A549 (cell line): ENCODE results near the gene CEP19. TPM values are rescaled to one million over a fixed set of nuclear protein-coding genes. Genes with fewer than 3 reads are reported as not detected.

Experiments
- ATAC-seq, 2 experiments: fragments of 200-7000 bp in 1 of 2; fragments of >200 bp in 1 of 2; cut with Nextera tagmentation in 1 of 2; cut with Tn5 transposase in 1 of 2; 3 replicates each; pipeline versions ENCODE4 v1.8.0 to v1.9.1; 2018 to 2020; ENCODE audit warnings: mild to moderate bottlenecking in 1 of 2, moderate library complexity in 1 of 2
- CTCF ChIA-PET: fragments of 300-600 bp; sonication (Branson Sonifier 250); formaldehyde crosslinking; extraction: SDS; loops from one replicate; lab custom pipeline; 2021; ENCODE audit warnings: antibody characterized with exemption, inconsistent platforms; lab: Yijun Ruan, JAX
- POLR2A ChIA-PET: fragments of 350-600 bp; formaldehyde crosslinking; extraction: SDS; loops from one replicate; lab custom pipeline; 2021; ENCODE audit warnings: antibody characterized with exemption, inconsistent platforms; lab: Yijun Ruan, JAX
- DNase-seq, 2 experiments: peaks; one replicate each; pipeline versions ENCODE4 v3.0.0 to v3.0.0-alpha.2; 2011 to 2016; ENCODE audit warnings: low read depth in 1 of 2, low spot score in 1 of 2
- FAIRE-seq: peaks from 2 replicates; lab custom pipeline; 2011; peaks lifted over from hg19 to GRCh38; lab: Jason Lieb, UNC
- H3K27ac ChIP-seq, 2 experiments: fragments of >200 bp; sonication (Bioruptor Twin); formaldehyde crosslinking; 3 replicates each; pipeline ENCODE4 v1.5.1; 2016 to 2017
- H3K4me1 ChIP-seq: fragments of >200 bp; sonication (Bioruptor Twin); formaldehyde crosslinking; 3 replicates; pipeline ENCODE4 v1.6.1; 2016
- H3K4me2 ChIP-seq: fragments of >200 bp; sonication (Bioruptor Twin); formaldehyde crosslinking; 3 replicates; pipeline ENCODE4 v1.6.1; 2016
- H3K4me3 ChIP-seq: fragments of >200 bp; sonication (Bioruptor Twin); formaldehyde crosslinking; 3 replicates; pipeline ENCODE4 v1.5.1; 2016
- H3K9me3 ChIP-seq: fragments of >200 bp; sonication (Bioruptor Twin); formaldehyde crosslinking; 3 replicates; pipeline ENCODE4 v1.6.1; 2016
- ATOH8 ChIP-seq: fragments of 250-450 bp; sonication (Bioruptor Pico); IDR thresholded peaks from 2 replicates; pipeline ENCODE4 v1.5.0; 2020; ENCODE audit warnings: low read depth, mild to moderate bottlenecking, moderate library complexity
- CHD4 ChIP-seq: fragments of 200-600 bp; sonication (generic); IDR thresholded peaks from 2 replicates; pipeline ENCODE4 v1.6.1; 2016; ENCODE audit warnings: antibody characterized with exemption, mild to moderate bottlenecking, borderline replicate concordance
- EHMT2 ChIP-seq: fragments of 200-600 bp; sonication (generic); IDR thresholded peaks from 2 replicates; pipeline ENCODE4 v1.6.1; 2016; ENCODE audit warnings: antibody characterized with exemption, low read depth, mild to moderate bottlenecking, moderate library complexity
- ESRRA ChIP-seq: fragments of 150-350 bp; IDR thresholded peaks from 2 replicates; pipeline ENCODE4 v1.6.1; 2014; ENCODE audit warnings: mild to moderate bottlenecking, low read length, borderline replicate concordance
- HOXA7 ChIP-seq: fragments of 250-450 bp; sonication (Bioruptor Pico); IDR thresholded peaks from 2 replicates; pipeline ENCODE4 v1.5.0; 2020; ENCODE audit warnings: mild to moderate bottlenecking, moderate library complexity
- JUNB ChIP-seq: fragments of >200 bp; sonication (Bioruptor Twin); formaldehyde crosslinking; IDR thresholded peaks from 2 replicates; pipeline ENCODE4 v1.6.1; 2016
- MAX ChIP-seq: IDR thresholded peaks from 2 replicates; pipeline ENCODE4 v1.6.1; 2012
- MAZ ChIP-seq: fragments of 150-350 bp; IDR thresholded peaks from 2 replicates; pipeline ENCODE4 v1.6.1; 2014; ENCODE audit warnings: antibody characterized with exemption, low read depth, low read length, borderline replicate concordance
- MYC ChIP-seq: IDR thresholded peaks from 2 replicates; pipeline ENCODE4 v1.6.1; 2012; ENCODE audit warnings: mild to moderate bottlenecking, inconsistent platforms, low read length, improper control_type of control experiment, borderline replicate concordance
- NR3C1 ChIP-seq: fragments of >200 bp; sonication (Bioruptor Twin); formaldehyde crosslinking; IDR thresholded peaks from 3 replicates; pipeline ENCODE4 v1.6.1; 2017
- POLR2A ChIP-seq: IDR thresholded peaks from 2 replicates; pipeline ENCODE4 v1.6.1; 2012; ENCODE audit warnings: mild to moderate bottlenecking, low read length
- TP53 ChIP-seq: fragments of 250-450 bp; sonication (Bioruptor Pico); IDR thresholded peaks from 2 replicates; pipeline ENCODE4 v1.5.0; 2021; ENCODE audit warnings: mild to moderate bottlenecking, moderate library complexity
- USF2 ChIP-seq: fragments of 450-650 bp; IDR thresholded peaks from 2 replicates; pipeline ENCODE4 v1.6.1; 2014; ENCODE audit warnings: antibody characterized with exemption
- ZC3H11A ChIP-seq: fragments of 450-650 bp; IDR thresholded peaks from 2 replicates; pipeline ENCODE4 v1.6.1; 2014; ENCODE audit warnings: antibody characterized with exemption, mild to moderate bottlenecking
- ZFP36 ChIP-seq: fragments of 450-650 bp; IDR thresholded peaks from 2 replicates; pipeline ENCODE4 v1.6.1; 2014; ENCODE audit warnings: borderline replicate concordance; ENCODE audit not compliant: partially characterized antibody
- ZSCAN20 ChIP-seq: fragments of 250-450 bp; sonication (Bioruptor Pico); IDR thresholded peaks from 2 replicates; pipeline ENCODE4 v1.8.0; 2022; ENCODE audit warnings: mild to moderate bottlenecking, moderate library complexity
- WGBS: methylation state at CpG from one replicate; pipeline ENCODE4 v1.1.6; 2017; ENCODE audit errors: missing lambda C conversion rate; 5-methylcytosine and 5-hydroxymethylcytosine counted together
- polyA plus RNA-seq, 4 experiments: library from polyadenylated mRNA; depleted of rRNA in 3 of 4; stranded (reverse); fragments of >200 nt; fragmentation: RNase III in 1 of 4; extraction: RNeasy Plus Mini Kit Qiagen cat#74134 plus additional on column Dnase treatment in 1 of 4; gene quantifications; 2 replicates in 3 of 4; 3 replicates in 1 of 4; pipeline ENCODE4 v1.2.3, GENCODE V29; 2011 to 2017
- TF ChIP-seq, protein P1 (sequence below): IDR thresholded peaks from 2 replicates; pipeline ENCODE4 v1.6.1; 2012; ENCODE audit warnings: low read depth, borderline replicate concordance
- TF ChIP-seq, protein P2 (sequence below): IDR thresholded peaks from 2 replicates; pipeline ENCODE4 v1.6.1; 2012
- TF ChIP-seq, protein P3 (sequence below): fragments of 250-450 bp; sonication (Bioruptor Pico); IDR thresholded peaks from 2 replicates; pipeline ENCODE4 v1.5.0; 2021; ENCODE audit warnings: mild to moderate bottlenecking, moderate library complexity, borderline replicate concordance

The CEP19 gene
- polyA plus RNA-seq, 2 of the 4 experiments (the other 2 are of a cell fraction): 4.5 to 5.3 TPM

DNA sequence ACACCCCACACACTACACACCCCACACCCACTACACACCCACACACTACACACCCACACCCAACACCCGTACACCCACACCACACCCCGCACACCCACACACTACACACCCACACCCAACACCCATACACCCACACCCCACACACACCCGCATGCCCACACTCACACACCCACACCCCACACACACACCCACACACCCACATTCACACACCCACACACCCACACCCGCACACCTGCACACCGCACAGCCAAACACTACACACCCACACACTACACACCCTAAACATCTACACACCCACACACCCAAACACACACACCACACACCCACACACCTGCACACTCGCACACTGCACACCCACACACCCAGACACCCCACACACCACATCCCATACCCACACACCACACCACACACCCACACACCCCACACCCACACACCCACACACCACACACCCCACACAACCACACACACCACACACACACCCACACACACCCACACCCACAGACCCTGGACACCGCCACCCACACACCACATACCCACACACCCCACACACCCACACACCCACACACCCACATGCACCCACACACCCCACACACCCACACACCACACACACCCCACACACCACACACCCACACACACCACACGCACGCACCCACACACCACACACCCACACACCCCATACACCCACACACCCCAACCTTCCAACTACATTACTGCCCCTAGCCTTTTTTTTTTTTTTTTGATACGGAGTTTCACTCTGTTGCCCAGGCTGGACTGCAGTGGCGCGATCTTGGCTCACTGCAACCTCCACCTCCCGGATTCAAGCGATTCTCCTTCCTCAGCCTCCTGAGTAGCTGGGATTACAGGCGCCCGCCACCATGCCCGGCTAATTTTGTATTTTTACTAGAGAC lies 16.9 kb downstream of the CEP19 start:
- no peak overlapping the region for H3K4me2 ChIP-seq
- ChIA-PET POLR2A (no interaction called here), CTCF (no interaction called here)
- ATAC-seq (no peak), FAIRE-seq (no peak), DNase-seq (no peak)
- H3K27ac ChIP-seq: no peak overlapping the region
- H3K9me3 ChIP-seq: no peaks in the 10 kb centered on the region
- no peaks in the 10 kb centered on the region for H3K4me1 ChIP-seq
- H3K4me3 ChIP-seq: no peak overlapping the region
- 85% methylated on average over 15 of the region's 17 CpGs for WGBS
- no peak for TF ChIP-seq MAZ
- no peak for TF ChIP-seq ZSCAN20
- TF ChIP-seq, protein P1, sequence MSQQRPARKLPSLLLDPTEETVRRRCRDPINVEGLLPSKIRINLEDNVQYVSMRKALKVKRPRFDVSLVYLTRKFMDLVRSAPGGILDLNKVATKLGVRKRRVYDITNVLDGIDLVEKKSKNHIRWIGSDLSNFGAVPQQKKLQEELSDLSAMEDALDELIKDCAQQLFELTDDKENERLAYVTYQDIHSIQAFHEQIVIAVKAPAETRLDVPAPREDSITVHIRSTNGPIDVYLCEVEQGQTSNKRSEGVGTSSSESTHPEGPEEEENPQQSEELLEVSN: no peak
- TF ChIP-seq ATOH8: no peak
- TF ChIP-seq, protein P2, sequence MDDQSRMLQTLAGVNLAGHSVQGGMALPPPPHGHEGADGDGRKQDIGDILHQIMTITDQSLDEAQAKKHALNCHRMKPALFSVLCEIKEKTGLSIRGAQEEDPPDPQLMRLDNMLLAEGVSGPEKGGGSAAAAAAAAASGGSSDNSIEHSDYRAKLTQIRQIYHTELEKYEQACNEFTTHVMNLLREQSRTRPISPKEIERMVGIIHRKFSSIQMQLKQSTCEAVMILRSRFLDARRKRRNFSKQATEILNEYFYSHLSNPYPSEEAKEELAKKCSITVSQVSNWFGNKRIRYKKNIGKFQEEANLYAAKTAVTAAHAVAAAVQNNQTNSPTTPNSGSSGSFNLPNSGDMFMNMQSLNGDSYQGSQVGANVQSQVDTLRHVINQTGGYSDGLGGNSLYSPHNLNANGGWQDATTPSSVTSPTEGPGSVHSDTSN: no peak
- TF ChIP-seq EHMT2: no peak

DNA sequence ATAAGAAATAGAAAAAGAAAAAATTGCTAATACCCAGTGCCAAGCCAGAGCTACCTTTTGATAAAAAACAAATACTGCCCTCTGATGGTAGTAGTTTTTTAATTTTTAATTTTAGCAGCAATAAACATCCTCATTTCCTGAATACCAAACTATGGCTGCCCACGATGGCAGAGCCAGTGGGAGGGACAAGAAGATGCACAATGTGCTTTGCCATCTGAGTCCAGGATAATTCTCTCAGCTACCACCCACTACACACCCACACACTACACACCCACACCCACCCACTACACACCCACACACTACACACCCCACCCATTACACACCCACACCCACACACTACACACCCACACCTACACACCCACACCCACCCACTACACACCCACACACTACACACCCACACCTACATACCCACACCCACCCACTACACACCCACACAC lies 17.8 kb downstream of the CEP19 start:
- Histone ChIP-seq H3K4me3 (no peak overlapping the region), H3K4me2 (no peak overlapping the region), H3K27ac (no peak overlapping the region), H3K4me1 (no peaks in the 10 kb centered on the region), H3K9me3 (no peaks in the 10 kb centered on the region)
- no peak for TF ChIP-seq ATOH8
- no peak for TF ChIP-seq CHD4
- TF ChIP-seq EHMT2: no peak
- no peak; a peak in 1 of 6 replicates for ATAC-seq
- FAIRE-seq: no peak
- POLR2A ChIA-PET: no interaction called here
- CTCF ChIA-PET: interaction anchor here (1.6 kb wide), 1 partner anchor 166 kb away, joined by 6 read pairs; no protein-coding TSS in a partner anchor
- 4% methylated on average over 1 of the region's 1 CpG for WGBS
- peak; percentile 19 to 22 for DNase-seq

GRCh38 chr3:196691386-196691785 lies 20.7 kb downstream of the CEP19 start:
- WGBS: 65% methylated on average over 8 of the region's 8 CpGs
- ChIA-PET POLR2A (interaction anchor here (2.0 kb wide), 1 partner anchor 21 kb away, joined by 4 read pairs; the partner anchor contains the start of genes CEP19 and PIGX), CTCF (interaction anchor here (0.6 to 1.2 kb wide), 2 partner anchors 14 to 235 kb away, joined by 3 to 4 read pairs; no protein-coding TSS in a partner anchor)
- no peak overlapping the region for H3K4me3 ChIP-seq
- ATAC-seq (no peak), DNase-seq (no peak), FAIRE-seq (no peak)
- no peaks in the 10 kb centered on the region for H3K9me3 ChIP-seq
- TF ChIP-seq NR3C1 (no peak), POLR2A (no peak), MAZ (no peak)
- H3K4me2 ChIP-seq: no peak overlapping the region
- no peak overlapping the region for H3K27ac ChIP-seq
- H3K4me1 ChIP-seq: no peaks in the 10 kb centered on the region

- Histone ChIP-seq H3K4me1 (no peaks in the 10 kb centered on the region), H3K4me2 (no peak overlapping the region), H3K27ac (no peak overlapping the region), H3K9me3 (no peaks in the 10 kb centered on the region), H3K4me3 (no peak overlapping the region)
- no peak for ATAC-seq
- TF ChIP-seq MYC (no peak), MAX (no peak), HOXA7 (CRISPR knock-in tag) (no peak), ESRRA (no peak), USF2 (no peak), ZFP36 (no peak), ZC3H11A (no peak), JUNB (no peak), EHMT2 (no peak), TP53 (CRISPR knock-in tag) (no peak)
- TF ChIP-seq, protein P1: no peak
- TF ChIP-seq, protein P3, sequence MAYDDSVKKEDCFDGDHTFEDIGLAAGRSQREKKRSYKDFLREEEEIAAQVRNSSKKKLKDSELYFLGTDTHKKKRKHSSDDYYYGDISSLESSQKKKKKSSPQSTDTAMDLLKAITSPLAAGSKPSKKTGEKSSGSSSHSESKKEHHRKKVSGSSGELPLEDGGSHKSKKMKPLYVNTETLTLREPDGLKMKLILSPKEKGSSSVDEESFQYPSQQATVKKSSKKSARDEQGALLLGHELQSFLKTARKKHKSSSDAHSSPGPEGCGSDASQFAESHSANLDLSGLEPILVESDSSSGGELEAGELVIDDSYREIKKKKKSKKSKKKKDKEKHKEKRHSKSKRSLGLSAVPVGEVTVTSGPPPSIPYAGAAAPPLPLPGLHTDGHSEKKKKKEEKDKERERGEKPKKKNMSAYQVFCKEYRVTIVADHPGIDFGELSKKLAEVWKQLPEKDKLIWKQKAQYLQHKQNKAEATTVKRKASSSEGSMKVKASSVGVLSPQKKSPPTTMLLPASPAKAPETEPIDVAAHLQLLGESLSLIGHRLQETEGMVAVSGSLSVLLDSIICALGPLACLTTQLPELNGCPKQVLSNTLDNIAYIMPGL (CRISPR knock-in tag): no peak
- ChIA-PET POLR2A (interaction anchor here (2.0 kb wide), 1 partner anchor 22 kb away, joined by 4 read pairs; the partner anchor contains the start of genes CEP19 and PIGX), CTCF (interaction anchor here (0.8 to 1.4 kb wide), 2 partner anchors 81 to 161 kb away, joined by 3 to 6 read pairs; no protein-coding TSS in a partner anchor)
- DNase-seq: no peak
- 85% methylated on average over 15 of the region's 17 CpGs for WGBS
- FAIRE-seq: no peak
Observed at GRCh38 chr3:196689941-196690660, 21.9 kb downstream of the CEP19 start.
